NB4 (cell line): Measurements from ENCODE around the gene TBC1D13.

Source experiments
- POLR2A ChIP-seq: IDR thresholded peaks from 2 replicates; pipeline ENCODE4 v1.6.1; 2011; ENCODE audit warnings: mild to moderate bottlenecking; ENCODE audit not compliant: insufficient read length; ENCODE audit errors: extremely low read depth
- TF ChIP-seq, protein P1 (sequence below): IDR thresholded peaks from one replicate; pipeline ENCODE4 v1.5.1; 2012; ENCODE audit warnings: low read depth, low read length

DNA sequence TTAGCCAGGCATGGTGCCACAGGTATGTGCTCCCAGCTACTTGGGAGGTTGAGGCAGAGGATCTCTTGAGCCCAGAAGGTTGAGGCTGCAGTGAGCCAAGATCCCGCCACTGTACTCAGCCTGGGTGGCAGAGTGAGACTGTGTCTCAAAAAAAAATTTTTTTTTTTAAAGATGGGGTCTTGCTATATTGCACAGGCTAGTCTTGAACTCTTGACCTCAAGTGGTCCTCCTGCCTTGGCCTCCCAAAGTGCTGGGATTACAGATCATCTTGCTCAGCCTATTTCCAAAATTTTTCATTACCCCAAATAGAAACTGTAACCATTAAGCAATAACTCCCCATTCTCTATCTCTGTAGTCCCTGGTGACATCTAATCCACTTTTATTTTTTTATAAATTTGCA is 4.4 kb upstream of the TBC1D13 start:
- TF ChIP-seq, protein P1, sequence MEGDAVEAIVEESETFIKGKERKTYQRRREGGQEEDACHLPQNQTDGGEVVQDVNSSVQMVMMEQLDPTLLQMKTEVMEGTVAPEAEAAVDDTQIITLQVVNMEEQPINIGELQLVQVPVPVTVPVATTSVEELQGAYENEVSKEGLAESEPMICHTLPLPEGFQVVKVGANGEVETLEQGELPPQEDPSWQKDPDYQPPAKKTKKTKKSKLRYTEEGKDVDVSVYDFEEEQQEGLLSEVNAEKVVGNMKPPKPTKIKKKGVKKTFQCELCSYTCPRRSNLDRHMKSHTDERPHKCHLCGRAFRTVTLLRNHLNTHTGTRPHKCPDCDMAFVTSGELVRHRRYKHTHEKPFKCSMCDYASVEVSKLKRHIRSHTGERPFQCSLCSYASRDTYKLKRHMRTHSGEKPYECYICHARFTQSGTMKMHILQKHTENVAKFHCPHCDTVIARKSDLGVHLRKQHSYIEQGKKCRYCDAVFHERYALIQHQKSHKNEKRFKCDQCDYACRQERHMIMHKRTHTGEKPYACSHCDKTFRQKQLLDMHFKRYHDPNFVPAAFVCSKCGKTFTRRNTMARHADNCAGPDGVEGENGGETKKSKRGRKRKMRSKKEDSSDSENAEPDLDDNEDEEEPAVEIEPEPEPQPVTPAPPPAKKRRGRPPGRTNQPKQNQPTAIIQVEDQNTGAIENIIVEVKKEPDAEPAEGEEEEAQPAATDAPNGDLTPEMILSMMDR, result no peak
- TF ChIP-seq POLR2A, result no peak
